Measurements from ENCODE around the gene RAVER2. TPM values are rescaled to one million over a fixed set of nuclear protein-coding genes. Genes with fewer than 3 reads are reported as not detected.

Gene RAVER2
- total RNA-seq, 1 experiment from 2014 or later, result 15.1 TPM

GRCh38 chr1:64712049-64712448 is 32.8 kb upstream of the RAVER2 start:
- Histone ChIP-seq H3K27me3 (ENCODE audit: control insufficient read depth, insufficient read depth, low read length) (no peaks in the 10 kb centered on the region), H3K36me3 (ENCODE audit: control insufficient read depth, insufficient read depth, low read length) (no peaks in the 10 kb centered on the region), H3K27ac (ENCODE audit: low read length) (no peak overlapping the region), H3K9me3 (ENCODE audit: control insufficient read depth, insufficient read depth, low read depth, low read length) (no peaks in the 10 kb centered on the region), H3K4me3 (ENCODE audit: low read depth in 2 of 2, low read length in 2 of 2) (no peak overlapping the region), H3K4me1 (ENCODE audit: control insufficient read depth, insufficient read depth, low read length) (no peaks in the 10 kb centered on the region)
- in situ Hi-C loops (cut with HindIII; ENCODE audit: low pct_unique_long_range_greater_than_20kb, low sequenced_read_pairs), result loop anchor here (25.0 kb wide), 1 partner anchor 100 kb away; no protein-coding TSS in a partner anchor
- ChIA-PET CTCF (no interaction called here), POLR2A (no interaction called here)
- no peak for ATAC-seq
- BruUV-seq (replicated peaks), result no TSS peak
- TF ChIP-seq POLR2AphosphoS5 (IDR thresholded peaks at IDR 0.05; ENCODE audit: low read depth, low read length), result no peak
- no peak for TF ChIP-seq SIN3A (IDR thresholded peaks at IDR 0.05; ENCODE audit: borderline replicate concordance, insufficient read depth, low read depth, low read length)
- no peak for TF ChIP-seq TCF7L2 (IDR thresholded peaks at IDR 0.05; ENCODE audit: low read depth, low read length)
- no peak for TF ChIP-seq REST (IDR thresholded peaks at IDR 0.05; ENCODE audit: insufficient read depth in 1 of 2, low read depth in 2 of 2, low read length in 1 of 2)
- TF ChIP-seq CTCF (IDR thresholded peaks at IDR 0.05), result no peak
- intact Hi-C loops (cut with micrococcal nuclease; ENCODE audit: unreplicated experiment), result no loop called here
- no peak for DNase-seq (ENCODE audit: low read depth, low spot score)

- in situ Hi-C loops (cut with HindIII; ENCODE audit: low pct_unique_long_range_greater_than_20kb, low sequenced_read_pairs) (loop anchor here (25.0 kb wide), 1 partner anchor 97 kb away; no protein-coding TSS in a partner anchor), intact Hi-C loops (cut with micrococcal nuclease; ENCODE audit: unreplicated experiment) (no loop called here)
- CTCF ChIA-PET, result no interaction called here
- Histone ChIP-seq H3K27me3 (ENCODE audit: control insufficient read depth, insufficient read depth, low read length) (peaks cover 4% of the 10 kb centered on the region; the same call in 1 of the 2 replicates), H3K27ac (ENCODE audit: low read length) (no peak overlapping the region), H3K4me3 (ENCODE audit: low read depth in 2 of 2, low read length in 2 of 2) (no peak overlapping the region), H3K36me3 (ENCODE audit: control insufficient read depth, insufficient read depth, low read length) (no peaks in the 10 kb centered on the region), H3K4me1 (ENCODE audit: control insufficient read depth, insufficient read depth, low read length) (no peaks in the 10 kb centered on the region), H3K9me3 (ENCODE audit: control insufficient read depth, insufficient read depth, low read depth, low read length) (no peaks in the 10 kb centered on the region)
- DNase-seq (ENCODE audit: low read depth, low spot score), result no peak
- POLR2A ChIA-PET, result interaction anchor here (0.7 kb wide), 1 partner anchor 24 kb away, joined by 6 read pairs; no protein-coding TSS in a partner anchor
- ATAC-seq, result no peak
- BruUV-seq (replicated peaks), result no TSS peak
- TF ChIP-seq TCF7L2 (IDR thresholded peaks at IDR 0.05; ENCODE audit: low read depth, low read length) (no peak), POLR2AphosphoS5 (IDR thresholded peaks at IDR 0.05; ENCODE audit: low read depth, low read length) (no peak), CTCF (IDR thresholded peaks at IDR 0.05) (no peak)
These were observed 29.7 kb upstream of the RAVER2 start for GRCh38 chr1:64715186-64715585.
